ENCODE results near the gene SPATA21. TPM values are rescaled to one million over a fixed set of nuclear protein-coding genes. Genes with fewer than 3 reads are reported as not detected.
"Not testable (repeated sequence)": the region's sequence is repeated elsewhere in the genome, so short reads cannot be mapped to it uniquely, and the experiment has no call there.

The SPATA21 gene
- polyA plus RNA-seq, 10 donors = 0.12 to 0.86 (median 0.17) TPM; not detected in 4

DNA sequence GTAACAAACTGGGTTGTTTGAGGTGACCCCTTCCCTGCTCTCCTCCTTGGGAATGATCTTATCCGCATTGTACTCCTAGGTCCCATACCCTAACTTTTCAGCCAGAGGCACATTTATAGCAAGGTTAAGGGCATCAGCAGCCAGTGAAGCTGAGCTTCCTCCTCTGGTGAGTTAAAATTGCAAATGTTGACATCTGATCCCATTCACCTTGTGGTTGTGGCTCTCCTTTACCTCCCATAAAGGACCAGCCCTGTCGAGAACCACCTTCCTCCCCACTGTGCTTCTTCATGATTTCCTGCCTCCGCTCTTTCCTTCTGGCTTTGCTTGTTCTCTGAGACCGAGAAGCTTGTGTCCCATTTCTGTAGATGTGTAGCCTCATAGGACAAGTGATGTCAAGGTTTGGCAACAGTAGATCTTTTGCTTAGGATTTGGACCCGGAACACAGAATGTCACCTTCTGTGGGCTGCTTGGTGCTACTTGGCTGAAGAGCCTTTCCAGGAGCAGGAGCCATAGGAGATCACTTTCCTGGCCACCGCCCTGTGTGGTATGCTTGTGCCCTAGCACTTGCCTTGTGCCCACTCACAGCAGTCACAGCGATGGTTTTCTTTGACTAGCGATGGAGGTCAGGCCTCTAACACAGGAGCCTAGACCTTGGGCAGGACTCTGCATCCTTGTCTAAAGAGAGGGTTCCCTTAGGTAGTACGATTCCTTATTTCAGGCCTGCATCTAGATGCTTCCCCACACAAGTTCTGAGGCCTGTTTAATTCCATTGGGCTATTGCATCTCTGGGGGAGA lies 51.4 kb downstream of the SPATA21 start:
- DNase-seq = no peak

GRCh38 chr1:16383888-16384287 lies 53.3 kb downstream of the SPATA21 start:
- no peak for DNase-seq

GRCh38 chr1:16380868-16381267 lies 56.4 kb downstream of the SPATA21 start:
- DNase-seq = no peak

DNA sequence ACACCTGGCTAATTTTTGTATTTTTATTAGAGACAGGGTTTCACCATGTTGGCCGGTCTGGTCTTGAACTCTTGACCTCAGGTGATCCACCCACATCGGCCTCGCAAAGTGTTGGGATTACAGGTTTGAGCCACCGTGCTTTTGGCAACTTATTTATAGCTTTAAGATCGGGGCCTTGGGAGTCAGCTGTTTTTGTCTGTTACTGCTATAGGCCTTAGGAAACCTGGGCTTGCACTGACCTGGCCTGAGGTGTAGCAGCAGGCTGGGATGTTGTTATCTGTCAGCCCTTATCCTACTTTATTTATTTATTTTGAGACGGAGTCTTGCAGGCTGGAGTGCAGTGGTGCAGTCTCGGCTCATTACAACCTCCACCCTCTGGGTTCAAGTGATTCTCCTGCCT lies 58.8 kb downstream of the SPATA21 start:
- no peak for DNase-seq

- no peak for DNase-seq
Observed at GRCh38 chr1:16376971-16377370, 60.3 kb downstream of the SPATA21 start.

DNA sequence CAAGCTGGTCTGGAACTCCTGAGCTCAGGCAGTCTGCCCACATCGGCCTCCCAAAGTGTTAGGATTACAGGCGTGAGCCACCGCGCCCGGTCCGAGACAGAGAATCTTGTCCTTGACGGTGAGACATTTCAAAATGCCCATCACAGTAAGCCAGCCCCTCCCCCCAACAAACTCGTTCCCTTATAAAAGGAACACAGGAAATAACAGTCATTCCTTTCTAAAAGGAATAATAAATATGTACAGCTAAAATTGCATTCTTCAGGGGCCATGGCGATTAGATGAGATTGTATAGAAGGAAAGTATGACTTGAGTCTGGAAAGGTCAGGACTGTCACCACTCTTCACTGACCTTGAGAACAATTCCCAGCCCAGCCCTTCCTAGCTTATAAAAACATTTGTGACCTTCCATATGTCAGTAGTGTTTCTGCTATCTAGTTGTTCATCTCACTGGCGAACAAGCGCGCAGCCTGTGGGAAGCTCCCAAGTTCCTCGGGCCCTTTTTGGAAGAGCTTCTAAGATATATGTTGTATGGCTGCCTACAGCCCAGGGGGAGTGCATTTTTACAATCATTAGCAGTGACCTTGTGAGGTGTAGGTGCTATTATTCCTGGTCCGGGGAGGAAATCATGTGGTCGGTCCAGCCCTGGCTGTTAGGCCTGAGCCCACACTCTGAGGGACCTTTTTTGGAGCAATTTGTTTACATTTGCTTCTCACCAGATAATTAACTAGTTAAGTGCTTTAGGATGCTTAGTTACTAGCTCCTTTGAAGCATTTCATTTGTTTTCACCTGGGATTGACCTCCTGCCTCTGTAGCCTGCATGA lies 61.5 kb downstream of the SPATA21 start:
- DNase-seq = peak in 1 of 3 donors; percentile 33

- no peak for DNase-seq
Observed at GRCh38 chr1:16374266-16374665, 63.0 kb downstream of the SPATA21 start.

- DNase-seq = peak in 1 of 3 donors; percentile 36
Observed at GRCh38 chr1:16372535-16373285, 64.5 kb downstream of the SPATA21 start.

DNA sequence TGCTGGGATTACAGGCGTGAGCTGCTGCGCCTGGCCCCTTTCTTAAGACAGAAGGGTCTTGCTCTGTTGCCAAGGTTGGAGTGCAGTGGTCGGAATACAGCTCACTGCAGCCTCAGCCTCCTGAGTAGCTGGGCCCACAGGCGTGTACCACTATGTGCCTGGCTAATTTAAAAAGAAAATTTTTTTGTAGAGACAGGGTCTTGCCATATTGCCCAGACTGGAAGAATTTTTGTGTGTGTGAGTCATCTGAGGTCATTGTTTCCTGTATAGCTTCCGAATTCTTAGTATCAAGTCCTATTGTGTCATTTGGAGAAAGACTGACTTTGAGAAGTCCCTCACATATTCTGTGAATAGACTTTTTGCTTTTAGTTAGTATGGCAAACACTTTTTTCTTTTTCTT lies 65.5 kb downstream of the SPATA21 start:
- peak in 1 of 3 donors; percentile 25 for DNase-seq

DNA sequence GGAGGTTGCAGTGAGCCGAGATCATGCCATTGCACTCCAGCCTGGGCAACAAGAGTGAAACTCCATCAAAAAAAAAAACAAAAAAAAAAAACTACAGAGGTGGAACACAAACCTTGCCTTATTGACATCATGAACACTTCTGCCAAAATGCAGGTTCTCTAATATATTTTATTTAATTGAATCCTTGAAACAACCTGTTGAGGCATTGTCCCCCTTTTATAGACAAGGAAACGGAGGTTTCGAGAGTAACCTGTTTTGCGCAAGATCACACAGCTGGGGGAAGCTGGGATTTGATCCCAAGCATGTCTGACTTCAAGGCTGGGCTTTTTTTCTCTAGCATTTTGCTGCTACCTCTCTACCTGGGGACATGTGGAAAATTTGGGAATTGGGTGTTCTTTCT lies 67.4 kb downstream of the SPATA21 start:
- DNase-seq = no peak

GRCh38 chr1:16367968-16368890 lies 69.0 kb downstream of the SPATA21 start:
- DNase-seq = peak; percentile 21 to 69 (median 44)

GRCh38 chr1:16367258-16367967 lies 69.8 kb downstream of the SPATA21 start:
- peak; percentile 86 to 99 (median 91) for DNase-seq

GRCh38 chr1:16366722-16367257 lies 70.4 kb downstream of the SPATA21 start, which contains the start of gene SZRD1:
Gene SZRD1, plus strand, starts transcription at chr1:16367242. Its CDS starts 16 bp downstream, at chr1:16367258.
- DNase-seq = peak; percentile 100

DNA sequence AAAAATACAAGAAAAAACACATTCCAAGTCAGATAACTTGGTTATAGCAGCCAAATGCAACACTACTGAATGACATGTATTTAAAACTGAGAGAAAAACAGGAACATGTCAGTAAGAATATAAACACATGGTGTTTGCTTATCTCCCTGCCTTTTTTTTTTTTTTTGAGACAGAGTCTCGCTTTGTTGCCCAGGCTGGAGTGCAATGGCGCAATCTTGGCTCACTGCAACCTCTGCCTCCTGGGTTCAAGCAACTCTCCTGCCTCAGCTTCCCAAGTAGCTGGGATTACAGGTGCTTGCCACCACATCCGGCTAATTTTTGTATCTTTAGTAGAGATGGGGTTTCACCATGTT lies 72.1 kb downstream of the SPATA21 start:
- not testable (repeated sequence) for DNase-seq

GRCh38 chr1:16356867-16357266 lies 80.4 kb downstream of the SPATA21 start:
- DNase-seq = no peak

DNA sequence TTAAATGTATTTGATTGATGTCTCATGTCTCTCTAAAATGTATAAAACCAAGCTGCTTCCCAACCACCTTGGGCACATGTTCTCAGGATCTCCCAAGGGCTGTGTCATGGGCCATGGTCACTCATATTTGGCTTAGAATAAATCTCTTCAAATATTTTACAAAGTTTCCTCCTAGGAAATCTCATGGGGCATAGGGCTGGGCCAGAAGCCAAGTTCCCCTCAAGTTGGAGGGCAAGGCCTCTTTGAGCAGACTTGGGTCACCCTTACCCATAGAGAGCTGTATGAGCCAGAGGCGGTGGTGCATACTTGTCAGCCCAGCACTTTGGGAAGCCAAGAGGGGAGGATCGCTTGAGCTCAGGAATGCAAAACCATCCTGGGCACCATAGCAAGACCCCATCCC lies 82.6 kb downstream of the SPATA21 start:
- DNase-seq = no peak

DNA sequence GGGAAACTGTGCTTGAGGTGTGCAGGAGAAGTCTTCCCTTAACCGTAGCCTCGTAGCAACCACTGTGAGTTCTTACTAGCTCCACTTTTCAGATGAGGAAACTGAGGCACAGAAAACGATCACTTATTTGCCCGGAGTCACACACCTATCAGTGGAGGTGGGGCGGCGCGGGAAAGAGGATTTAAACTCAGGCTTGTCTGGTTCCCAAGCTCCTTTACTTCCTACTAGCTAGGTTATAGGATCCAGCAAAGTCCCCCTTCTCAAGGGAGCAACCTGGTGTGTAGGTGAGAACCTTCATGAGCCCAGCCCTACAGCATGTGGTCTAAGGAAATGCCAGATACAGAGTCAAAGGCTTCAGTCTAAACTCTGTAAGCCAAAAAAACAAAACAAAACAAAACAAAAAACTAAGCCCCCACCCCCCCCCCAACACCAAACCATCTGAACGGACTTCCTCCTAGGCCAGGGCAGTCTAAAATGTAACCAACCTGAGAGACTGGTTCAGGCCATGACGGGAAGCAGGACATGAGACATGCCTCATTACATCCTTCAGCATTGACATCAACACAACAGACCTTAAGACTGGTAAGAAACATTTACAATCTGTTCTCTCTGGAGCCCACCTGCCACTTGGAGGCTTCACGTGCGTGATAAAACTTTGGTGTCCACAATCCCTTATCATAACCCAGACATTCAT lies 84.2 kb downstream of the SPATA21 start:
- no peak for DNase-seq

DNA sequence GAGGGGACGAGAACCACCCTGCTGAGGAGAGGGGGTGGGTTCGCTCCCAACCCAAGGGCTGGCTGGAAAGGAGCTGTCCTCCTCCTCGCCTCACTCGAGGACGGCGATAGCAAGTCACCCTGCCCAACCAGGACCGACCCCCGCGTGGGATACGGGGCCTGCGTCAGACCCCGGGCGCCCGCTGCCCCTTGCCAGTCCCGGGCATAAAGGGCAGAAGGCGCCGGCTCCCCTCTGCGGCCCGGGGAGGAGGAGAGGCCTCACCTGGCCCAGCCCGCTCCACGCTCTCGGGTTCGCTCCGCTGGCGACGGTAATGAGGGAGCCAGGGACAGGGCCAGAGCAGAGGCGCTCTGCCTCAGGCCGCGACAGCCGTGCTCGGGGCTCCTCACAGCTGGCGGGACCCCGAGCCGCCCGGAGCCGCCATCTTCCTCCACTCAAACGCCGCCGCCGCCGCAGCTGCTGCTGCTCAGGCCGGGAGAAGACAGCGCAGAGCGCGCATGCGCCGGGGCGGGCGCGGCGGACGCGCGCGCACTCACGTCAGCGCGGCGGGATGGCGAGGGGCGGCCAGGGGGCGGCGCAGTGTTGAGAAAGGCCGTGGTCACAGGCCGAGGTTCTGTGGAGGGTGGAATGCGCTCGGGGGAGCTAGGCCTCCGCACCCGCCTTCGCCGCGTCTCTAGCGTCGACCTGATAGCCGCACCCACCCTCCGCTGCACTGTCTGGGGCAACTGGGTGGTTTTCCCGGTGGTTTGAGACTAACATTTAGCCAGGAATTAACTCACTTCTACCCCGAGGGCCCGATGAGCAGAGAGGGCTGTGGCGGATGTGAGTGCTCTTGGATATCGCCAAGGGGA lies 85.0 kb downstream of the SPATA21 start, which contains the start of gene FBXO42:
Gene FBXO42 (minus strand): TSS at position 487 of the 848 bp plus-strand sequence. CDS start 37,062 bp downstream, outside the sequence.
- DNase-seq = peak; percentile 95 to 98 (median 98)

Measured in muscle of back (tissue), 11 donors.